Mesenchymal stem cell (in vitro differentiated cells and primary cell): Measurements from ENCODE around the gene GPR137C.

Source experiments
- DNase-seq: peaks from one replicate; pipeline ENCODE4 v3.0.0-alpha.2; 2013
- H2AFZ ChIP-seq: one replicate; pipeline ENCODE4 v1.6.1; 2013; ENCODE audit warnings: low read depth, mild to moderate bottlenecking, control low read depth, inconsistent platforms, low read length, moderate library complexity
- H2AK5ac ChIP-seq: 2 replicates; pipeline ENCODE4 v1.6.1; 2013; ENCODE audit warnings: low read length, moderate library complexity, mild to moderate bottlenecking, inconsistent platforms; ENCODE audit not compliant: severe bottlenecking
- H2BK120ac ChIP-seq: one replicate; pipeline ENCODE4 v1.6.1; 2013; ENCODE audit warnings: low read depth, mild to moderate bottlenecking, inconsistent platforms, low read length, moderate library complexity
- H2BK12ac ChIP-seq, 2 experiments: one replicate each; pipeline ENCODE4 v1.6.1; 2013; ENCODE audit warnings: inconsistent platforms in 2 of 2, low read length in 2 of 2, mild to moderate bottlenecking in 2 of 2, moderate library complexity in 2 of 2, control low read depth in 1 of 2
- H2BK15ac ChIP-seq: one replicate; pipeline ENCODE4 v1.6.1; 2013; ENCODE audit warnings: mild to moderate bottlenecking, low read depth, inconsistent platforms; ENCODE audit not compliant: poor library complexity, severe bottlenecking
- H2BK5ac ChIP-seq: 2 replicates; pipeline ENCODE4 v1.6.1; 2013; ENCODE audit warnings: low read depth, mild to moderate bottlenecking, low read length, control low read depth, inconsistent platforms; ENCODE audit not compliant: poor library complexity, severe bottlenecking
- H3K14ac ChIP-seq, 2 experiments: one replicate each; pipeline ENCODE4 v1.6.1; 2013; ENCODE audit warnings: inconsistent platforms in 2 of 2, low read length in 2 of 2, control low read depth in 1 of 2, mild to moderate bottlenecking in 1 of 2, moderate library complexity in 1 of 2
- H3K18ac ChIP-seq, 2 experiments: one replicate each; pipeline ENCODE4 v1.6.1; 2013; ENCODE audit warnings: inconsistent platforms in 2 of 2, low read length in 2 of 2, control low read depth in 1 of 2, low read depth in 1 of 2, mild to moderate bottlenecking in 1 of 2
- H3K23ac ChIP-seq, 2 experiments: one replicate each; pipeline ENCODE4 v1.6.1; 2013; ENCODE audit warnings: inconsistent platforms in 2 of 2, low read length in 2 of 2, mild to moderate bottlenecking in 2 of 2, moderate library complexity in 2 of 2, control low read depth in 1 of 2
- H3K27ac ChIP-seq: 2 replicates; pipeline ENCODE4 v1.5.1; 2013; ENCODE audit warnings: mild to moderate bottlenecking, moderate library complexity, low read length, control low read depth, inconsistent platforms; ENCODE audit not compliant: poor library complexity, severe bottlenecking
- H3K27me3 ChIP-seq, 2 experiments: 2 replicates each; pipeline versions ENCODE4 v1.6.1 to v1.7.0; 2013; ENCODE audit warnings: low read length in 2 of 2, mild to moderate bottlenecking in 2 of 2, moderate library complexity in 2 of 2, control low read depth in 1 of 2, inconsistent platforms in 1 of 2; ENCODE audit not compliant: control insufficient read depth in 1 of 2, insufficient read depth in 1 of 2
- H3K36me3 ChIP-seq, 2 experiments: 2 replicates each; pipeline versions ENCODE4 v1.6.1 to v1.7.0; 2013; ENCODE audit warnings: low read length in 2 of 2, control low read depth in 1 of 2, inconsistent platforms in 1 of 2, low read depth in 1 of 2, mild to moderate bottlenecking in 1 of 2; ENCODE audit not compliant: insufficient read depth in 2 of 2, control insufficient read depth in 1 of 2
- H3K4ac ChIP-seq, 2 experiments: one replicate each; pipeline ENCODE4 v1.6.1; 2013; ENCODE audit warnings: inconsistent platforms in 2 of 2, low read length in 2 of 2, mild to moderate bottlenecking in 2 of 2, moderate library complexity in 2 of 2, control low read depth in 1 of 2, low read depth in 1 of 2
- H3K4me1 ChIP-seq: 2 replicates; pipeline ENCODE4 v1.6.1; 2013; ENCODE audit warnings: low read depth, low read length, control low read depth; ENCODE audit not compliant: control insufficient read depth, insufficient read depth
- H3K4me2 ChIP-seq: 2 replicates; pipeline ENCODE4 v1.6.1; 2013; ENCODE audit warnings: low read length, mild to moderate bottlenecking, inconsistent platforms; ENCODE audit not compliant: poor library complexity, severe bottlenecking
- H3K4me3 ChIP-seq, 2 experiments: 2 replicates each; pipeline versions ENCODE4 v1.5.1 to v1.7.0; 2013; ENCODE audit warnings: low read length in 2 of 2, mild to moderate bottlenecking in 2 of 2, control low read depth in 1 of 2, low read depth in 1 of 2; ENCODE audit not compliant: insufficient read depth in 1 of 2
- H3K79me1 ChIP-seq: replicated peaks from 2 replicates; pipeline ENCODE4 v1.6.1; 2013; ENCODE audit warnings: mild to moderate bottlenecking, control low read depth, low read length, inconsistent platforms; ENCODE audit not compliant: poor library complexity, severe bottlenecking
- H3K9ac ChIP-seq: 2 replicates; pipeline ENCODE4 v1.7.0; 2013; ENCODE audit warnings: mild to moderate bottlenecking, low read length, moderate library complexity
- H3K9me3 ChIP-seq: 2 replicates; pipeline ENCODE4 v1.7.0; 2013; ENCODE audit warnings: mild to moderate bottlenecking, low read length; ENCODE audit not compliant: control insufficient read depth
- H4K8ac ChIP-seq: one replicate; pipeline ENCODE4 v1.6.1; 2013; ENCODE audit warnings: inconsistent platforms, mild to moderate bottlenecking, low read length, moderate library complexity
- H4K91ac ChIP-seq: one replicate; pipeline ENCODE4 v1.6.1; 2013; ENCODE audit warnings: mild to moderate bottlenecking, low read length, inconsistent platforms
- WGBS: methylation state at CpG from one replicate; pipeline ENCODE4 v1.1.7; 2013; ENCODE audit warnings: mixed read lengths; 5-methylcytosine and 5-hydroxymethylcytosine counted together

The GPR137C gene

GRCh38 chr14:52522033-52522432, 30.6 kb upstream of the GPR137C start:
- no peak overlapping the region for H3K18ac ChIP-seq
- no peak overlapping the region for H3K27ac ChIP-seq
- H2AK5ac ChIP-seq: no peak overlapping the region
- H2BK5ac ChIP-seq: no peak overlapping the region
- H3K23ac ChIP-seq: no peak overlapping the region
- DNase-seq: no peak
- H3K27me3 ChIP-seq: no peaks in the 10 kb centered on the region
- H3K36me3 ChIP-seq: no peaks in the 10 kb centered on the region
- H2BK12ac ChIP-seq: no peak overlapping the region
- H2AFZ ChIP-seq: no peak overlapping the region
- no peak overlapping the region for H2BK120ac ChIP-seq
- H3K79me1 ChIP-seq: no peaks in the 10 kb centered on the region
- no peaks in the 10 kb centered on the region for H3K4me1 ChIP-seq
- no peak overlapping the region for H3K9ac ChIP-seq
- H4K8ac ChIP-seq: no peak overlapping the region
- no peak overlapping the region for H2BK15ac ChIP-seq
- H3K9me3 ChIP-seq: no peaks in the 10 kb centered on the region
- WGBS: 17% methylated on average over 1 of the region's 1 CpG
- H4K91ac ChIP-seq: no peak overlapping the region
- no peak overlapping the region for H3K14ac ChIP-seq
- H3K4me3 ChIP-seq: no peak overlapping the region
- H3K4me2 ChIP-seq: no peak overlapping the region
- H3K4ac ChIP-seq: no peak overlapping the region

- no peaks in the 10 kb centered on the region for H3K4me1 ChIP-seq
These were observed 29.9 kb upstream of the GPR137C start for GRCh38 chr14:52522581-52523345.

GRCh38 chr14:52527052-52527451, 25.6 kb upstream of the GPR137C start:
- Histone ChIP-seq H3K23ac (no peak overlapping the region), H2BK5ac (no peak overlapping the region), H2AFZ (no peak overlapping the region), H3K36me3 (no peaks in the 10 kb centered on the region), H2BK15ac (no peak overlapping the region), H3K4me2 (no peak overlapping the region), H3K27me3 (no peaks in the 10 kb centered on the region), H3K18ac (no peak overlapping the region), H3K9ac (no peak overlapping the region), H3K4ac (no peak overlapping the region), H3K79me1 (no peaks in the 10 kb centered on the region), H3K4me3 (no peak overlapping the region), H2BK12ac (no peak overlapping the region), H4K8ac (no peak overlapping the region), H3K14ac (no peak overlapping the region), H4K91ac (no peak overlapping the region), H3K9me3 (no peaks in the 10 kb centered on the region), H3K27ac (no peak overlapping the region), H2AK5ac (no peak overlapping the region), H3K4me1 (no peaks in the 10 kb centered on the region), H2BK120ac (no peak overlapping the region)
- WGBS: 95% methylated on average over 2 of the region's 4 CpGs
- DNase-seq: no peak

More at GRCh38 chr14:52522581-52523345, 29.9 kb upstream of the GPR137C start:
- no peak for DNase-seq
- Histone ChIP-seq H3K4me2 (no peak overlapping the region), H3K27ac (no peak overlapping the region), H3K18ac (no peak overlapping the region), H3K4me3 (no peak overlapping the region), H2BK12ac (no peak overlapping the region), H2BK15ac (no peak overlapping the region), H3K9ac (no peak overlapping the region), H3K27me3 (no peaks in the 10 kb centered on the region), H4K8ac (no peak overlapping the region), H3K79me1 (no peaks in the 10 kb centered on the region), H3K23ac (no peak overlapping the region), H3K36me3 (no peaks in the 10 kb centered on the region), H4K91ac (no peak overlapping the region), H3K4ac (no peak overlapping the region), H2AK5ac (no peak overlapping the region), H2BK120ac (no peak overlapping the region), H3K14ac (no peak overlapping the region), H2BK5ac (no peak overlapping the region), H2AFZ (no peak overlapping the region), H3K9me3 (no peaks in the 10 kb centered on the region)

GRCh38 chr14:52531481-52531880, 21.2 kb upstream of the GPR137C start:
- Histone ChIP-seq H3K23ac (no peak overlapping the region), H3K14ac (no peak overlapping the region), H3K4me2 (no peak overlapping the region), H3K27ac (no peak overlapping the region), H4K8ac (no peak overlapping the region), H3K9ac (no peak overlapping the region), H3K4me1 (no peaks in the 10 kb centered on the region), H2BK15ac (no peak overlapping the region), H3K27me3 (no peaks in the 10 kb centered on the region), H3K18ac (no peak overlapping the region), H4K91ac (no peak overlapping the region), H2AFZ (no peak overlapping the region), H3K36me3 (peaks cover 0 to 6% of the 10 kb centered on the region in 2 experiments), H3K4me3 (no peak overlapping the region), H2BK5ac (no peak overlapping the region), H3K4ac (no peak overlapping the region), H3K79me1 (no peaks in the 10 kb centered on the region), H2AK5ac (no peak overlapping the region), H2BK12ac (no peak overlapping the region), H2BK120ac (no peak overlapping the region), H3K9me3 (no peaks in the 10 kb centered on the region)
- DNase-seq: no peak
